ENCODE results near the gene RFTN1. TPM values are rescaled to one million over a fixed set of nuclear protein-coding genes. Genes with fewer than 3 reads are reported as not detected.

RFTN1 gene
- total RNA-seq (10 to 100 TPM; 55.7 to 56.4 TPM), total RNA-seq (57.3 to 267 (median 96.7) reads per million in 172 experiments)
- polyA plus RNA-seq (2013, experiment 1 of 2) = 42.0 TPM
- 42.6 TPM for polyA plus RNA-seq (2013, experiment 2 of 2)

GRCh38 chr3:16513141-16514020 is at the start of gene RFTN1:
RFTN1 (minus strand) TSS chr3:16513699; CDS start chr3:16493869, 19,830 bp downstream.
- peaks cover 64% of the 10 kb centered on the region for H3K4me1 ChIP-seq (ENCODE audit: insufficient read depth, low read length)
- TF ChIP-seq CTCF (IDR thresholded peaks at IDR 0.05) = no peak
- DNase-seq = peak; percentile 11 to 79 (median 46)
- H3K4me1 Mint-ChIP-seq (ENCODE audit: low read depth) = peaks cover 70% of the 10 kb centered on the region
- no peaks in the 10 kb centered on the region for H3K27me3 ChIP-seq (ENCODE audit: control insufficient read depth in 1 of 2, insufficient read depth in 2 of 2, low read length in 2 of 2)
- ChIA-PET POLR2A (interaction anchor here (0.6 to 2.7 kb wide), 14 partner anchors 30 to 1308 kb away, joined by 3 to 37 read pairs (median 4); partner anchors contain the start of gene CAPN7), CTCF (interaction anchor here (1.4 to 2.1 kb wide), 6 partner anchors 16 to 248 kb away, joined by 3 to 8 read pairs (median 6); partner anchors contain the start of genes DPH3 and OXNAD1)
- no peaks in the 10 kb centered on the region for H3K27me3 Mint-ChIP-seq
- no peaks in the 10 kb centered on the region for H3K9me3 Mint-ChIP-seq
- H3K27ac Mint-ChIP-seq = peak within 1 kb of the TSS; percentile 89
- no peaks in the 10 kb centered on the region for H3K36me3 ChIP-seq (ENCODE audit: insufficient read depth, low read length)
- H3K9me3 ChIP-seq (ENCODE audit: control insufficient read depth in 1 of 2, insufficient read depth in 1 of 2, low read length in 2 of 2) = no peaks in the 10 kb centered on the region
- H3K27ac ChIP-seq (ENCODE audit: low read depth in 1 of 2, low read length in 2 of 2) = peak within 1 kb of the TSS; percentile 46 to 85
- H3K4me3 ChIP-seq (ENCODE audit: low read length) = peak within 1 kb of the TSS; percentile 92
- ATAC-seq (ENCODE audit: poor library complexity) = peak; percentile 6
- peak within 1 kb of the TSS; percentile 91 for H3K4me3 Mint-ChIP-seq
- intact Hi-C loops (cut with DNase I, micrococcal nuclease) = loop anchor here in 1 of 2 experiments (2.0 kb wide), 3 partner anchors 45 to 223 kb away; no protein-coding TSS in a partner anchor
- H3K36me3 Mint-ChIP-seq (ENCODE audit: low read depth) = peaks cover 13% of the 10 kb centered on the region

- CTCF ChIA-PET = interaction anchor here (1.5 kb wide), 1 partner anchor 9 kb away, joined by 5 read pairs; no protein-coding TSS in a partner anchor
- Mint-ChIP-seq H3K4me3 (no peak overlapping the region), H3K27ac (no peak overlapping the region), H3K27me3 (no peaks in the 10 kb centered on the region), H3K4me1 (ENCODE audit: low read depth) (no peaks in the 10 kb centered on the region), H3K36me3 (ENCODE audit: low read depth) (no peaks in the 10 kb centered on the region), H3K9me3 (no peaks in the 10 kb centered on the region)
- no peak for DNase-seq
- TF ChIP-seq CTCF (IDR thresholded peaks at IDR 0.05) = no peak
- POLR2A ChIA-PET = no interaction called here
- no peak overlapping the region for H3K4me3 ChIP-seq (ENCODE audit: low read length)
- H3K27ac ChIP-seq (ENCODE audit: low read depth in 1 of 2, low read length in 2 of 2) = no peak overlapping the region
- no peaks in the 10 kb centered on the region for H3K36me3 ChIP-seq (ENCODE audit: insufficient read depth, low read length)
- H3K4me1 ChIP-seq (ENCODE audit: insufficient read depth, low read length) = no peaks in the 10 kb centered on the region
- ATAC-seq (ENCODE audit: poor library complexity) = no peak
- no peaks in the 10 kb centered on the region for H3K27me3 ChIP-seq (ENCODE audit: control insufficient read depth in 1 of 2, insufficient read depth in 2 of 2, low read length in 2 of 2)
- H3K9me3 ChIP-seq (ENCODE audit: control insufficient read depth in 1 of 2, insufficient read depth in 1 of 2, low read length in 2 of 2) = no peaks in the 10 kb centered on the region
- intact Hi-C loops (cut with DNase I, micrococcal nuclease) = no loop called here
Measured at GRCh38 chr3:16559653-16560365, 46.3 kb upstream of the RFTN1 start.

- CTCF ChIA-PET = no interaction called here
- Mint-ChIP-seq H3K27me3 (peaks cover 4% of the 10 kb centered on the region), H3K4me3 (no peak overlapping the region), H3K36me3 (ENCODE audit: low read depth) (no peaks in the 10 kb centered on the region), H3K4me1 (ENCODE audit: low read depth) (no peaks in the 10 kb centered on the region), H3K9me3 (no peaks in the 10 kb centered on the region), H3K27ac (no peak overlapping the region)
- intact Hi-C loops (cut with DNase I, micrococcal nuclease) = loop anchor here in 1 of 2 experiments (5.0 kb wide), 1 partner anchor 737 kb away; no protein-coding TSS in a partner anchor
- no peak for TF ChIP-seq CTCF (IDR thresholded peaks at IDR 0.05)
- Histone ChIP-seq H3K27me3 (ENCODE audit: control insufficient read depth in 1 of 2, insufficient read depth in 2 of 2, low read length in 2 of 2) (no peaks in the 10 kb centered on the region), H3K4me3 (ENCODE audit: low read length) (no peak overlapping the region), H3K4me1 (ENCODE audit: insufficient read depth, low read length) (peaks cover 5% of the 10 kb centered on the region), H3K27ac (ENCODE audit: low read depth in 1 of 2, low read length in 2 of 2) (no peak overlapping the region), H3K9me3 (ENCODE audit: control insufficient read depth in 1 of 2, insufficient read depth in 1 of 2, low read length in 2 of 2) (no peaks in the 10 kb centered on the region), H3K36me3 (ENCODE audit: insufficient read depth, low read length) (no peaks in the 10 kb centered on the region)
- DNase-seq = no peak
- POLR2A ChIA-PET = no interaction called here
- ATAC-seq (ENCODE audit: poor library complexity) = no peak
Measured at GRCh38 chr3:16554126-16554525, 40.6 kb upstream of the RFTN1 start.

All from CD4-positive, alpha-beta T cell (primary cell).